HG03571 (cell line): ENCODE results near the gene TESPA1.

Experiments
- ATAC-seq: cut with Tn5 transposase; IDR thresholded peaks from one replicate; pipeline ENCODE4 v1.9.1; 2021; ENCODE audit not compliant: unreplicated experiment

The TESPA1 gene

DNA sequence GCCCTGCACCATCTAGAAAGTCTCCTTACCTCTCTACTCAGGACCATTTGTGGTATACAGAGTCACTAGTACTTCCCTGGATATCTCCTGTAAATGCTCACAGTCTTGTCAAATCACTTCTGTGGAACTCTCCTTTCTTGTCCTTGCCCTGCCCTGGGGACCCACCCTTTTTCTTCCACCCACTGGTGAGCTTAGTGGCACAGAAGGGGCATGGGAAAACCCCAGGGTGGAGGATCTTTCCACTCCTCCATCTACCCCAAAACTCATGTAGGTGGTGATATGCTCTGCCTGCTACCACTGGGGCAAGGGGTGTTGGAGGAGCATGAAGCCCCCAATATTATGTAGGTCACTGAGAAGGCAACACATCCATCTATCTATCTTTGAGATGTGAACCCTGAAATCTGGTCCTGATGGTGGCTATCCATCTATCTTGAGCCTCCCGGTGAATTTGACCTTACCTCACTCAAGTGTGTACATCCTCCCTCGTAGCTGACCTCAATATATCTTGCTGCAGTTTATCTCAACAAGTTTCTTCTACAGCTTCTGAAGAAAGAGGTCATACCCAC lies 943 bp downstream of the TESPA1 start:
- no peak for ATAC-seq

- ATAC-seq = no peak
These were observed 2.8 kb downstream of the TESPA1 start for GRCh38 chr12:54981796-54982195.

- ATAC-seq = no peak
These were observed 4.2 kb downstream of the TESPA1 start for GRCh38 chr12:54980341-54980740.

DNA sequence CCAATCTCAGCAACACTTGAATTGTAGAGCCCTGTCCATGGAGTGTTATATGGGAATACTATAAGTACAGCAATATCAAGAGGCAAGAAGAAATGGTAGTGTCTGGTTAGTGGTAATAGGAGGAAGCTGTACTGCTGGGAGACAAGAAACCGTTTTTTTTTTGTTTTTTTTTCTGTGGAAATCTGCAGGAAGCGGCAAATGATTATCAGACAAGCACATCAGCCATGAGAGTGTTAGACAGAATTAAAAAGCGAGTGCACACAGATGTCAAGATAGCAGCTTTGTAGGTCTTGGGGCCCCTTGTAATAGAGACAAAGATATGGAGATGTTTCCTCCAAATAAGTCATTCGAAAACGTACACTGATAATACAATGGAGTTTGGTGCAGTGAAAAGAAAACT lies 6.7 kb downstream of the TESPA1 start:
- ATAC-seq = no peak

GRCh38 chr12:54977155-54977554 lies 7.4 kb downstream of the TESPA1 start:
- no peak for ATAC-seq

GRCh38 chr12:54975875-54976274 lies 8.7 kb downstream of the TESPA1 start:
- ATAC-seq = no peak

DNA sequence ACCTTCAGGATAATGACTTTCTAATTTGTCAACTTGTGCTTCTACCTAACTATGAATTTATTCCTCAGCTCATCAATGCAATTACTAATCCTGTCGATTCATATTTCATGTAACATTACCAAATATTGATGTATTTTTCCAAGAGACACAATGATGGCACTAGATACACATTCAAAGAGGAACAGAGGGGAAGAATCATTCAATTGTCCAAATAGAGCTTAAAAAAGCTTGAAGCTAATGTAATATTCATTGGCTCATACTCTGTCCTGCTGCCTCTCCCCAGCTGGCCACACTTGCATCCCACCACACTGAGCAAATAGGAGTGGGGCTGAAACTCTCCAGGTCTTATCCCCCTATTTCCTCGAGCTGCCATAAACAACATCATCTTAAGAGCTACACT lies 9.3 kb downstream of the TESPA1 start:
- ATAC-seq = no peak

DNA sequence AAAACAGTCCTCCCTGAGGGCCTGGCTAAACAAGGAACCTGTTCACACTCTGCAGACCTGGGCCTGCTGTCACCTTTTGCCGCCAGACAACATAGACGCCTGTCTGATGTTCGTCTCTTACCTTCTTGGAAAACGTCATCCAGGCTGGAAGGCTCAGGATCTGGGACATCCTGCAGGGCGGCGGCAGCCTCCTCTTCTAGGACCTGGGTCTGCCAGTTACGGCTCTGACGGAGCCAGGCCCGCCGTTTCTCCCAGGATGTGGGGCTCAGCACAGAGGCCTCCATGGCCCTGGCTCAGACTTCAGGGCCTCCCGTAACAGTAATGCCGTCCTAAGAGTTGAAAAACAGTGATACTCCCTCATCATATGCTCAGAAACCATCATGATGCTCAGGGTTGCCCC lies 10.3 kb downstream of the TESPA1 start:
- no peak for ATAC-seq

DNA sequence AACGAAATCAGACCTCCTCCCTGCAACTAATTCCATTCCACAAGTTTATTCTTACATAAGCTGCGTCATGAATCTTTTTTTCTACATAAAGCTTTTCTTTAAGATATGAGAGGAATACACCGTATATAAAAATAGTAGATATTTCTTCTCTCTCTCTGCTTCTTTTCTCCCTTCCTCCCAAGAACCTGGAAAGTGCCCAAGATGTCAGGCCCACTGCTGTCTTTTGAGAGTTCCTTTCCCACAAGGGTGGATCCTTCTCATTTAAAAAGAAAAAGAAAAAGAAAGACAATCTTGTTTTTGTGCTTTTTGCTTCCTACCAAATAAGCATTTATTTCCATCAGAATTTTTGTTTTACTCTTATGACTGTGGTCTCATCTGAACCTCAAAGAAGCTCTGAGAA lies 11.0 kb downstream of the TESPA1 start:
- ATAC-seq = no peak

- ATAC-seq = no peak
These were observed 13.8 kb downstream of the TESPA1 start for GRCh38 chr12:54970741-54971140.

- ATAC-seq = no peak
These were observed 16.3 kb downstream of the TESPA1 start for GRCh38 chr12:54968181-54968730.

- ATAC-seq = no peak
These were observed 17.1 kb downstream of the TESPA1 start for GRCh38 chr12:54967461-54967860.

- ATAC-seq = no peak
These were observed 23.4 kb downstream of the TESPA1 start for GRCh38 chr12:54961190-54961589.

DNA sequence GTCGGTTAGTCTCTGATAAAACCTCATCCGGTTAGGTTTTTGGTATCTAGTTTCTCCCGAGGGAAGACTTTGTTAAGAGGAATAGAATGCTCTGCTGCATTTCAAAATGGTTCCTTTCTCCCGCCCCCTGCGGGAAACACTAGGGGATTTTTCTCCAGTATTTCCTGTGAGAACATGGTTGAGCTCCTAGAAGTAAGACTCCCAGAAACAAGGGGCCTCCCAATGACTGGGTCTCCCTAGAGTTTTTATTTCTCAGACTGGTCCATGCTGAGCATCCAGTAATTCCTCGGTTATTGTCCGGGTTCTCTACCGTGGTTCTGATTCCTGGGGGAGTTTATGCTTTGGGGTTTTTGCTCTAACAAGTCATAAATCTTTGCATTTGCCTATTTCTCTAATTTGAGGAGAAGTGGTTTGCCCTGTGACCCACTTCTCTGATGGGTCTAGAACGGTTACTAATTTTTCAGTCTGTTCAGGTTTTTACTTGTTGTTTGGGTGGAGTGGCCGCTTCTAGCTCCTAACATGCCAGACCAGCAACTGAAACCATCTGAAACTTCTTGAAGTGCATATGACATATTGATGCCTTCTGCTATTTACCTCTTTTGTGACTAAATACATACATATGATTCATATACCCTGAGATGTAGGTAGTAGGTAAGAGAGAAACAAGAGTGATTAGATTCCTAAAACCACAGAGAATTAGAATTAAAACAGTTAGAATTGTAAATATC lies 25.1 kb downstream of the TESPA1 start:
- ATAC-seq = peak; percentile 65

DNA sequence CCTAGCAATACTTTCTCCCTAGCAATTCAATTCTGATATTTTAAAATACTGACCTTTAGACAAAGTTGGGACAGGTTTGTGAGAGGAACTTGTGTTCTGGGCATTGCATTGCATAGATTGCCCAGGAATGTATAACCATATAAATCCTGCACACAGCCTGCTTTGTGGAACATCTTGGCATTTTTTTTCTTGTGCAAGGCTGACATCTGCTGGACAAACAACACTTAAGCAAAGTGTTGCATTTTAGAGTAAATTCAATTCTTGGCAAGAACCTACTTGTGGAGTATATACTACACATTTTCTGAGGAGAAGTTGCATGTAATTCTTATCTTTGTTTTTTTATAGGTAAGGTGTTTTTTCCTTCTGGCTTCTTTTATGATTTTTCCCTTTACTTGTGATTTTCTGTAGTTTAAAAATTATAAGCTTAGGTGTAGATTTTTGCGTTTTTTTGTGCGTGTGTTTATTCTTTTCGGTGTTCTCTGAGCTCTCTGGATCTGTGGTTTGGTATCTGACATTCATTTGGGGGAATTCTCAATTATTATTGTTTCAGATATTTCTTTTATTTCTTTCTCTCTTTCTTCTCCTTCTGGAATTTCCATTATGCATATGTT lies 26.4 kb downstream of the TESPA1 start:
- ATAC-seq = no peak

DNA sequence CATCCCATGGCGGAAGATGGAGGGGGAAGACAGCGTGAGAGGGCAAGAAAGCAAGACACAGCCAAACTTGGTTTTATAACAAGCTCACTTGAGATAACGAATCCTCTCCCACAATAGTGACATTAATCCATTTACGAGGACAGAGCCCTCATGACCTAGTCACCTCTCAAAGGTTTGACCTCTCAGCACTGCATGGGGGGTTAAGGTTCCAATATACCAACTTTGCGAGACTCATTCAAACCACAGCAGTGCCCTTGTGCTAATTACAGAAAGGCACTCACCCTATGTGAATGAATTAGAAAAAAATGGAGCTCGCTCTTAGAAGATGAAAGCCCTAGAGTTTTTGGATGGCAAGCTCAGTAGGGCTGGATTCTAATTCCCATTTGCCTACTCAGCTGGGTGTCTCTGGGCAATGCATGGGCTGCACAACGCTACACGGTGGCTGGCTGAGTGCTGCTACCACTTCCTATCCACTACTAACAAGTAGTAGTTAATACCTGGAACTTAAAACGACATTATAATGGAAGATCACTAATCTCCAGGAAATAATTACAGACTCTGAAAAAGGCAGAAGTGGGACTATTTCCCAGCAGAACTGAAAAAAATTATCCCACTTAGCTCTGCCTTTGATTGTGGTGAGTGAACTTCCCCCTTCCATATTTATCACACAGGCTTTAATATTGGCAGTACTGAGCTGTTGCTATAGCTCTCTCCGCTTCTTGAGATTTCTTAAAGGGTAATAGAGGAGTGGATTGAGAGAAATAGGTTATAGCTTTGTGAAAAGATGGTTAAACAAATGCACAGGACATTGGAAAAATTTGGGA lies 27.5 kb downstream of the TESPA1 start:
- ATAC-seq = no peak

- no peak for ATAC-seq
These were observed 28.2 kb downstream of the TESPA1 start for GRCh38 chr12:54956322-54956721.

DNA sequence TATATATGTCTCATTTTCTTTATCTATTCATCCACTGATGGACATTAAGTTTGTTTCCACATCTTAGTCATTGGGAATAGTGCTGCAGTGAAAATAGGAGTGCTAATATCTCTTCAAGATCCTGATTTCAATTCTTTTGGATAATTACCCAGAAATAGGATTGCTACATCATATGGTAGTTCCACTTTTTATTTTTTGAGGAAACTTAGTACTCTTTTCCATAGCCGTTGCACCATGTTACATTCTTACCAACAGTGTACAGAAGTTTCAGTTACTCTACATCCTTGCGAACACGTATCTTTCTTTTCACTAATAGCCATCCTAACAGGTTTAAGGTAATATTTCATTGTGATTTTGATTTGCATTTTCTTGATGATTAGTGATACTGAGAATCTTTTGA lies 29.8 kb downstream of the TESPA1 start:
- no peak for ATAC-seq

- no peak for ATAC-seq
These were observed 30.3 kb downstream of the TESPA1 start for GRCh38 chr12:54954228-54954627.

GRCh38 chr12:54950071-54950727 lies 34.4 kb downstream of the TESPA1 start:
- ATAC-seq = no peak
